Ascending aorta (tissue), 2 donors: ENCODE measurements around the gene WDR45B. TPM values are rescaled to one million over a fixed set of nuclear protein-coding genes. Genes with fewer than 3 reads are reported as not detected.
"Not testable (repeated sequence)": the region's sequence is repeated elsewhere in the genome, so short reads cannot be mapped to it uniquely, and the experiment has no call there.

Experiments used
- DNase-seq, 2 donors: peaks; one replicate each; pipeline ENCODE4 v3.0.0-alpha.2; 2019; ENCODE audit warnings: low spot score in 2 of 2
- H3K27ac ChIP-seq, 2 donors: fragments of 200-600 bp; sonication (generic); one replicate each; pipeline ENCODE4 v1.5.1; 2016 to 2017; ENCODE audit warnings: mild to moderate bottlenecking in 1 of 2
- H3K27me3 ChIP-seq: fragments of 200-600 bp; sonication (generic); one replicate; pipeline ENCODE4 v1.5.1; 2017
- H3K36me3 ChIP-seq, 2 donors: fragments of 200-600 bp; sonication (generic); one replicate each; pipeline ENCODE4 v1.5.1; 2016
- H3K4me1 ChIP-seq, 2 donors: fragments of 200-600 bp; sonication (generic); one replicate each; pipeline ENCODE4 v1.5.1; 2016 to 2017; ENCODE audit warnings: mild to moderate bottlenecking in 1 of 2
- H3K4me3 ChIP-seq, 2 donors: fragments of 200-600 bp; sonication (generic); one replicate each; pipeline ENCODE4 v1.5.1; 2016 to 2017; ENCODE audit warnings: mild to moderate bottlenecking in 1 of 2
- H3K9me3 ChIP-seq, 2 donors: fragments of 200-600 bp; sonication (generic); one replicate each; pipeline ENCODE4 v1.5.1; 2016
- intact Hi-C: fragments of 100-400 bp; cut with DNase I; formaldehyde crosslinking; loops from one replicate; pipeline ENCODE4 v1.15.1; 2023
- total RNA-seq: library from RNA; depleted of rRNA; stranded (reverse); fragments of >200 nt; gene quantifications from one replicate; pipeline ENCODE4 v1.1.0, GENCODE V29; 2016
- TF ChIP-seq, protein P1 (sequence below), 3 experiments: fragments of 200-600 bp in 2 of 3; fragments of 450-650 bp in 1 of 3; sonication (generic) in 2 of 3; IDR thresholded peaks; one replicate each; pipeline ENCODE4 v1.5.1; 2016 to 2019; ENCODE audit warnings: antibody characterized with exemption in 3 of 3, mild to moderate bottlenecking in 1 of 3, moderate library complexity in 1 of 3

Gene WDR45B
- total RNA-seq, 1 donor from 2014 or later, result 53.7 TPM

DNA sequence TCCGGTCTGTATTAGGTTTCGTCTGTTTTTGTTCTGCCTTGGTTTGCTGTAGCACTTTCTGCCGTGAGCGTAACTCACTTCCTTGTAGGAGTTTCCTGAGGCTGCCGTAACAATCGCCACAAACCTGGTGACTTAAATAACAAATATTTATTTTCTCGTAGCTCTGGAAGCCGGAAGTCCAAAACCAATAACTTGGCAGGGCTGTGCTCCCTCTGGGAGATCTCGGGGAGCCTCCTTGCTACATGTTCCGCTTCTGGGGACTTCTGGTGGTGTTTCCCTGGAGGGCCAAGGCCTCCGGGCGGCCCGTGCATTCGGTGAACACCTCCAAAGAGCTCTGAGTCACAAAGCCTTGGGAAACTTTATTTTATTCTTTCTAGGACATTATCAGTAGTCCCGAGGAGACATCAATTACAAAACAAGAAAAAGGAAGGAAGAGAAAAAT, 6.8 kb upstream of the WDR45B start:
- no peak for DNase-seq
- Histone ChIP-seq H3K27me3 (no peaks in the 10 kb centered on the region), H3K27ac (no peak overlapping the region), H3K4me1 (no peaks in the 10 kb centered on the region), H3K9me3 (no peaks in the 10 kb centered on the region), H3K36me3 (peaks cover 10 to 12% of the 10 kb centered on the region in 2 donors), H3K4me3 (no peak overlapping the region)
- intact Hi-C loops, result no loop called here
- TF ChIP-seq, protein P1, sequence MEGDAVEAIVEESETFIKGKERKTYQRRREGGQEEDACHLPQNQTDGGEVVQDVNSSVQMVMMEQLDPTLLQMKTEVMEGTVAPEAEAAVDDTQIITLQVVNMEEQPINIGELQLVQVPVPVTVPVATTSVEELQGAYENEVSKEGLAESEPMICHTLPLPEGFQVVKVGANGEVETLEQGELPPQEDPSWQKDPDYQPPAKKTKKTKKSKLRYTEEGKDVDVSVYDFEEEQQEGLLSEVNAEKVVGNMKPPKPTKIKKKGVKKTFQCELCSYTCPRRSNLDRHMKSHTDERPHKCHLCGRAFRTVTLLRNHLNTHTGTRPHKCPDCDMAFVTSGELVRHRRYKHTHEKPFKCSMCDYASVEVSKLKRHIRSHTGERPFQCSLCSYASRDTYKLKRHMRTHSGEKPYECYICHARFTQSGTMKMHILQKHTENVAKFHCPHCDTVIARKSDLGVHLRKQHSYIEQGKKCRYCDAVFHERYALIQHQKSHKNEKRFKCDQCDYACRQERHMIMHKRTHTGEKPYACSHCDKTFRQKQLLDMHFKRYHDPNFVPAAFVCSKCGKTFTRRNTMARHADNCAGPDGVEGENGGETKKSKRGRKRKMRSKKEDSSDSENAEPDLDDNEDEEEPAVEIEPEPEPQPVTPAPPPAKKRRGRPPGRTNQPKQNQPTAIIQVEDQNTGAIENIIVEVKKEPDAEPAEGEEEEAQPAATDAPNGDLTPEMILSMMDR (IDR thresholded peaks at IDR 0.05), result no peak

DNA sequence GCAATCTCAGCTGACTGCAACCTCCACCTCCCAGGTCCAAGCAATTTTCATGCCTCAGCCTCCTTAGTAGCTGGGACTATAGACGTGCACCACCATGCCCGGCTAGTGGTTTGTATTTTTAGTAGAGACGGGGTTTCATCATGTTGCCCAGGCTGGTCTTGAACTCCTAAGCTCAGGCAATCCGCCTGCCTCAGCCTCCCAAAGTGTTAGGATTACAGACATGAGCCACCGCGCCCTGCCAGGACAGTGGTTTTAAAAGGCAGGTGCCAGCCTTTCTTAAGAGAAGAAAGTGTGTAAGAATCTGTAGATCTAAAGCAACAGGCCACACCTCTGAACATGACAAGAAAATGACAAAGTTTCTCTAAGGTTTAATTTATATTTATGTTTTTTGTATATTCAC, 6.4 kb upstream of the WDR45B start:
- DNase-seq, H3K4me3 ChIP-seq, H3K27me3 ChIP-seq, intact Hi-C loops, H3K27ac ChIP-seq, H3K4me1 ChIP-seq, H3K9me3 ChIP-seq: not testable (repeated sequence)
- H3K36me3 ChIP-seq, result peaks cover 10 to 12% of the 10 kb centered on the region in 2 donors

DNA sequence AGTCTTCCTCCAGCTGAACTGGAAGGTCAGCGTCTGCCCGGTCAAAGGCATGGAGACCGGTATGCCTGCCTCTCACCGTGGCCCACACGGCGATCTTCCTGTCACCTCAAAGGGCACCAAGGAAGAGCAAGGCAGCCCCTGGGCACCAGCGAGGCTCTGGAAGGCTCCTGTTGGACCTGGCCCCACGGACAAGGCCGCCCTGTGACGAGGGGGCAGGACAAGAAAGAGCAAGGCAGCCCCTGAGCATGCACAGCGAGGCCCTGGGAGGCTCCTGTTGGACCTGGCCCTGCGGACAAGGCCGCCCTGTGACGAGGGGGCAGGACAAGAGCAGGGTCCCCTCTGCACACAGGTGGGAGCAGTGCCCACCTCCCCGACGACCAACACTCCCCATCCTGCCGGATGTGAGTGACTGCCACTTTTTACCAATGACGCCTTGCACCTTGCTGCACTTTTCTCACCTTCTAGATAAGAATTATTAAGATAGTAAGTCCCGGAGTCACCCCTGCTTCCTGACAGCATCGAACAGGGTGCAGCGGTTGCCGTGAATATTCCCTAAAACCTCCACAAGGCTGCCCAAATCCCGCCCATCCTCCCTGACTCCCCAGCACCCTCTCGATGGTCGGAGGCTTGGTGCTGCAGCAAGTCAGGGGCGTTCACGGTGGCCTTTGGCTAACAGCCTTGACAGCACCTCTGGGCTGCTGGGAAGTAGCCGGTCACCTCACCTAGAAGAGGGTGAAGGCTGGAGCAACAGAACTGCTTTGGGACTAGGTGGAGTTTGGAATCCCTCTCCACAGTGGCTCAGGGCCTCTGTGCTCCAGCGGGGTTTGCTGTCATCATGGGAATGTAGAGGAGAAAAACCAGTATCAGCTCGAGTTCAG, 5.6 kb upstream of the WDR45B start:
- intact Hi-C loops, result no loop called here
- H3K36me3 ChIP-seq, result peaks cover 6 to 10% of the 10 kb centered on the region in 2 donors
- TF ChIP-seq, protein P1 (IDR thresholded peaks at IDR 0.05), result no peak
- H3K27me3 ChIP-seq, result no peaks in the 10 kb centered on the region
- no peak overlapping the region for H3K27ac ChIP-seq
- no peak overlapping the region for H3K4me3 ChIP-seq
- DNase-seq, result no peak
- H3K4me1 ChIP-seq, result no peaks in the 10 kb centered on the region
- no peaks in the 10 kb centered on the region for H3K9me3 ChIP-seq

DNA sequence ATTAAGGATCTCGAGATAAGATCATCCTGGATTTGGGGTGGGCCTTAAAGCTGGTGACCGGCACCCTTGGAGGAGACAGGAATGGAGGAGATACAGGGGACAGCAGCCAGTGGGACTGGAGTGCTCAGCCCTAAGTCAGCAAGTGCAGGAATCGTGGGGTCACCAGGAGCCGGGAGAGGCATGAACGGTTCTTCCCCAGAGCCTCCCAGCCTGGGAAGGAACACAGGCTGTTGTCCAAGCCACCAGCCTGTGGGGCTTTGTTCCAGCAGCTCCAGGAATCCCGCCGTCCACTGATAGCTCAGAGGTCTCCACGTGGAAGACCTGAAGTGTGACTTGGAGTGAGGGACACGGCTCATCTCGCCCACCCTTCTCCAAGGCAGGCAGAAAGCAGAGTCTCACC, 2.5 kb upstream of the WDR45B start:
- H3K4me1 ChIP-seq, result peaks cover 6 to 19% of the 10 kb centered on the region in 2 donors
- H3K27ac ChIP-seq, result no peak overlapping the region
- TF ChIP-seq, protein P1 (IDR thresholded peaks at IDR 0.05), result no peak
- H3K4me3 ChIP-seq, result no peak overlapping the region
- no peak for DNase-seq
- no peaks in the 10 kb centered on the region for H3K36me3 ChIP-seq
- no peaks in the 10 kb centered on the region for H3K9me3 ChIP-seq
- H3K27me3 ChIP-seq, result no peaks in the 10 kb centered on the region
- intact Hi-C loops, result no loop called here

DNA sequence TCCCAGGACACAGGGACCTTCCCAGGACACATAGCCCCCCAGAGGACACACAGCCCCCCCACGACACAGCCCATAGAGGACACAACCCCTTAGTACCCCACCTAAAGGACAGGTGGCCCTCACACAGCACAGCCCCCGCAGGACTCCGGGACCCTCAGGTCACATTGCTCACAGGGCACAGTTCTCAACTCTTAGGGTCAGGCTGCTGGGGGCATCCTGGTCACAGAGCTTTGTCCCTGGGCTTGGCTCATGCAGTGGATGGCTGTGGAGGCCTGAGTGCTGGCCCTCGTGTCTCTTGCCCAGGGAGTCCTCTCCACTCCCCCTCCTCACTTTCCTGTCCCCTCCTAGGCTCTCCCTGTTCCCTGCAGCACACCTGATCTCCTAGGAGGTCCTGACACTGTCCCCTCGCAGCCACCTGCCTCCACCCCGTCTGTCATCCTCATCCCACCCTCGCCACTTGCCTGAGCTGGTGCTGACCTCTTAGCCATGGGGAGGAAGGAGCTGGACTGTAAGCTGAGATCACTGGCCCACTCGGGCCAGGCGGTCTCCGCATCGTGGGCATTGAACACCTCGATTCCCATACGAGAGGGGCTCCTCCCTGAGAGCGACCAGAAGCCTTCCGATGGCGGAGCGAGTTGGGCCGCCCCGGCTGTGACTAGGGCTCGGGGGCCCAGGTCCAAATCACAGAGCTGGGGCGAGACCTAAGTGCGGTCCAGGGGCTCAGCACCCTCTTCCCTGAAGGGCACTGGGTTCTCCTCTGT, 1.4 kb upstream of the WDR45B start:
- DNase-seq, result no peak
- Histone ChIP-seq H3K36me3 (no peaks in the 10 kb centered on the region), H3K9me3 (no peaks in the 10 kb centered on the region), H3K4me3 (no peak overlapping the region), H3K4me1 (peaks cover 6 to 20% of the 10 kb centered on the region in 2 donors), H3K27me3 (no peaks in the 10 kb centered on the region), H3K27ac (no peak overlapping the region)
- TF ChIP-seq, protein P1 (IDR thresholded peaks at IDR 0.05), result no peak
- intact Hi-C loops, result loop anchor here (2.0 kb wide), 3 partner anchors 57 to 199 kb away; partner anchors contain the start of genes CYBC1 and NARF
